Neural progenitor cell (in vitro differentiated cells): ENCODE results near the gene MXRA8. TPM values are rescaled to one million over a fixed set of nuclear protein-coding genes. Genes with fewer than 3 reads are reported as not detected.
A peak's percentile ranks its signal among the peaks of the same experiment; 100 is the strongest.
"Not testable (repeated sequence)": the region's sequence is repeated elsewhere in the genome, so short reads cannot be mapped to it uniquely, and the experiment has no call there.

Experiments
- DNase-seq: peaks from one replicate; pipeline ENCODE4 v3.0.0-alpha.2; 2016; ENCODE audit warnings: low spot score
- H2AFZ ChIP-seq: fragments of 200-600 bp; sonication (generic); replicated peaks from 2 replicates; pipeline ENCODE4 v1.6.1; 2016; ENCODE audit warnings: antibody characterized with exemption
- H3F3A ChIP-seq: fragments of 200-600 bp; sonication (generic); 2 replicates; pipeline ENCODE4 v1.6.1; 2016; ENCODE audit warnings: antibody characterized with exemption, low read depth
- H3K27ac ChIP-seq: fragments of 200-600 bp; sonication (generic); 2 replicates; pipeline ENCODE4 v1.5.1; 2016; ENCODE audit warnings: mild to moderate bottlenecking
- H3K27me3 ChIP-seq: fragments of 200-600 bp; sonication (generic); 2 replicates; pipeline ENCODE4 v1.6.1; 2016; ENCODE audit warnings: mild to moderate bottlenecking, moderate library complexity
- H3K36me3 ChIP-seq: fragments of 200-600 bp; sonication (generic); 2 replicates; pipeline ENCODE4 v1.5.1; 2016
- H3K4me1 ChIP-seq: fragments of 200-600 bp; sonication (generic); 2 replicates; pipeline ENCODE4 v1.6.1; 2016; ENCODE audit warnings: mixed run types
- H3K4me2 ChIP-seq: fragments of 200-600 bp; sonication (generic); 2 replicates; pipeline ENCODE4 v1.6.1; 2016
- H3K4me3 ChIP-seq: fragments of 200-600 bp; sonication (generic); 2 replicates; pipeline ENCODE4 v1.5.1; 2016
- H3K79me2 ChIP-seq: fragments of 200-600 bp; sonication (generic); 2 replicates; pipeline ENCODE4 v1.6.1; 2016; ENCODE audit warnings: low read depth
- H3K9ac ChIP-seq: fragments of 200-600 bp; sonication (generic); 2 replicates; pipeline ENCODE4 v1.6.1; 2016
- H3K9me3 ChIP-seq: fragments of 200-600 bp; sonication (generic); 2 replicates; pipeline ENCODE4 v1.5.1; 2016; ENCODE audit warnings: low read depth
- H4K20me1 ChIP-seq: fragments of 200-600 bp; sonication (generic); 2 replicates; pipeline ENCODE4 v1.6.1; 2016; ENCODE audit warnings: low read depth
- H3K27ac Mint-ChIP-seq: 3 replicates; pipeline ENCODE4 v1.8.0; 2021; ENCODE audit warnings: mixed read lengths
- H3K27me3 Mint-ChIP-seq: 2 replicates; pipeline ENCODE4 v1.8.0; 2022; ENCODE audit warnings: low read depth, mild to moderate bottlenecking, inconsistent platforms, moderate library complexity, mixed read lengths; ENCODE audit not compliant: insufficient read depth
- H3K36me3 Mint-ChIP-seq: 3 replicates; pipeline ENCODE4 v1.8.0; 2021; ENCODE audit warnings: mixed read lengths
- H3K4me1 Mint-ChIP-seq: 3 replicates; pipeline ENCODE4 v1.8.0; 2021; ENCODE audit warnings: mixed read lengths
- H3K4me3 Mint-ChIP-seq: 3 replicates; pipeline ENCODE4 v1.8.0; 2021; ENCODE audit warnings: mild to moderate bottlenecking, moderate library complexity, mixed read lengths
- H3K9me3 Mint-ChIP-seq: 3 replicates; pipeline ENCODE4 v1.8.0; 2020; ENCODE audit warnings: mixed read lengths
- CTCF ChIP-seq: fragments of 200-600 bp; sonication (generic); IDR thresholded peaks from 2 replicates; pipeline ENCODE4 v1.5.1; 2017; ENCODE audit warnings: antibody characterized with exemption, mild to moderate bottlenecking
- EZH2 ChIP-seq: fragments of 200-600 bp; sonication (generic); IDR thresholded peaks from 2 replicates; pipeline ENCODE4 v1.6.1; 2017; ENCODE audit warnings: antibody characterized with exemption, mild to moderate bottlenecking, moderate library complexity
- EZH2phosphoT487 ChIP-seq: fragments of 200-600 bp; sonication (generic); IDR thresholded peaks from 2 replicates; pipeline ENCODE4 v1.6.1; 2017; ENCODE audit warnings: antibody characterized with exemption
- total RNA-seq: library from RNA; depleted of rRNA; stranded (reverse); fragments of >200 nt; gene quantifications from 2 replicates; pipeline ENCODE4 v1.2.3, GENCODE V29; 2015; ENCODE audit warnings: low replicate concordance

The MXRA8 gene
- total RNA-seq, 1 donor from 2014 or later, result 6.8 TPM

- peaks cover 7% of the 10 kb centered on the region for H3K27me3 Mint-ChIP-seq
- Histone ChIP-seq H3F3A (peaks cover 73% of the 10 kb centered on the region), H3K27ac (no peak overlapping the region), H3K4me3 (peak overlapping the region; percentile 96), H3K4me1 (peaks cover 30% of the 10 kb centered on the region), H4K20me1 (peaks cover 44% of the 10 kb centered on the region), H2AFZ (no peak overlapping the region), H3K9me3 (no peaks in the 10 kb centered on the region), H3K79me2 (peaks cover 72% of the 10 kb centered on the region), H3K36me3 (peaks cover 10% of the 10 kb centered on the region), H3K27me3 (no peaks in the 10 kb centered on the region), H3K4me2 (peak overlapping the region; percentile 85), H3K9ac (peak overlapping the region; percentile 96)
- no peaks in the 10 kb centered on the region for H3K9me3 Mint-ChIP-seq
- H3K36me3 Mint-ChIP-seq, result peaks cover 29% of the 10 kb centered on the region
- peak overlapping the region; percentile 78 for H3K27ac Mint-ChIP-seq
- DNase-seq, result no peak
- peaks cover 26% of the 10 kb centered on the region for H3K4me1 Mint-ChIP-seq
- H3K4me3 Mint-ChIP-seq, result peak overlapping the region; percentile 95
- TF ChIP-seq EZH2phosphoT487 (no peak), EZH2 (no peak), CTCF (no peak)
Observed at GRCh38 chr1:1406101-1406820, 47.9 kb upstream of the MXRA8 start.

- no peak overlapping the region for H3K27ac ChIP-seq
- Mint-ChIP-seq H3K4me1 (peaks cover 27% of the 10 kb centered on the region), H3K36me3 (peaks cover 29% of the 10 kb centered on the region)
Observed at GRCh38 chr1:1403653-1404052, 45.3 kb upstream of the MXRA8 start.

GRCh38 chr1:1402901-1403392, 44.6 kb upstream of the MXRA8 start:
- H3K9me3 Mint-ChIP-seq, H3K27me3 ChIP-seq, H3K4me2 ChIP-seq, H3K27ac Mint-ChIP-seq, H3K4me3 ChIP-seq, H3K9ac ChIP-seq, H3K9me3 ChIP-seq, H3K27ac ChIP-seq, DNase-seq, H2AFZ ChIP-seq: not testable (repeated sequence)
- Histone ChIP-seq H3K79me2 (peaks cover 74% of the 10 kb centered on the region), H3F3A (peaks cover 54% of the 10 kb centered on the region), H4K20me1 (peaks cover 27% of the 10 kb centered on the region), H3K4me1 (peaks cover 17% of the 10 kb centered on the region), H3K36me3 (peaks cover 10% of the 10 kb centered on the region)
- peaks cover 27% of the 10 kb centered on the region for H3K4me1 Mint-ChIP-seq
- peaks cover 30% of the 10 kb centered on the region for H3K36me3 Mint-ChIP-seq
- H3K4me3 Mint-ChIP-seq, result peak overlapping the region; percentile 96
- H3K27me3 Mint-ChIP-seq, result peaks cover 10% of the 10 kb centered on the region

More at GRCh38 chr1:1403653-1404052, 45.3 kb upstream of the MXRA8 start:
- Histone ChIP-seq H3K9ac (no peak overlapping the region), H3K9me3 (no peaks in the 10 kb centered on the region), H3K4me2 (no peak overlapping the region), H2AFZ (no peak overlapping the region), H3K79me2 (peaks cover 74% of the 10 kb centered on the region), H3K4me1 (peaks cover 21% of the 10 kb centered on the region), H4K20me1 (peaks cover 34% of the 10 kb centered on the region), H3K27me3 (no peaks in the 10 kb centered on the region), H3K4me3 (no peak overlapping the region), H3F3A (peaks cover 60% of the 10 kb centered on the region), H3K36me3 (peaks cover 10% of the 10 kb centered on the region)
- Mint-ChIP-seq H3K27ac (no peak overlapping the region), H3K4me3 (peak overlapping the region; percentile 42), H3K9me3 (no peaks in the 10 kb centered on the region), H3K27me3 (peaks cover 9% of the 10 kb centered on the region)
- no peak for DNase-seq
- TF ChIP-seq EZH2 (no peak), EZH2phosphoT487 (no peak), CTCF (no peak)
